Fibroblast of lung (primary cell): ENCODE data around the gene KRT78. TPM values are rescaled to one million over a fixed set of nuclear protein-coding genes. Genes with fewer than 3 reads are reported as not detected.

Source experiments
- DNase-seq, 2 donors: peaks; one replicate each; pipeline versions ENCODE4 v3.0.0 to v3.0.0-alpha.2; 2010; ENCODE audit warnings: low read depth in 2 of 2
- H2AFZ ChIP-seq: 2 replicates; pipeline ENCODE4 v1.5.1; 2012; ENCODE audit warnings: low read length, control low read depth, inconsistent platforms
- H3K27ac ChIP-seq: 2 replicates; pipeline ENCODE4 v1.5.1; 2011; ENCODE audit warnings: low read length, control low read depth; ENCODE audit not compliant: insufficient read depth
- H3K27me3 ChIP-seq: 2 replicates; pipeline ENCODE4 v1.5.1; 2011; ENCODE audit warnings: mild to moderate bottlenecking, low read length; ENCODE audit not compliant: control insufficient read depth, insufficient read depth
- H3K36me3 ChIP-seq: 2 replicates; pipeline ENCODE4 v1.5.1; 2011; ENCODE audit warnings: low read length; ENCODE audit not compliant: control insufficient read depth, insufficient read depth
- H3K4me1 ChIP-seq: 2 replicates; pipeline ENCODE4 v1.5.1; 2011; ENCODE audit warnings: low read length; ENCODE audit not compliant: control insufficient read depth, insufficient read depth; ENCODE audit errors: extremely low read depth
- H3K4me2 ChIP-seq: 2 replicates; pipeline ENCODE4 v1.5.1; 2011; ENCODE audit warnings: low read length, control low read depth; ENCODE audit not compliant: insufficient read depth; ENCODE audit errors: extremely low read depth
- H3K4me3 ChIP-seq, 4 experiments: fragments of 200-600 bp in 1 of 4; sonication (generic) in 1 of 4; replicated peaks in 1 of 4; 2 replicates each; pipeline ENCODE4 v1.5.1; 2011 to 2016; ENCODE audit warnings: low read length in 4 of 4, low read depth in 3 of 4, mild to moderate bottlenecking in 3 of 4, control low read depth in 2 of 4, inconsistent platforms in 1 of 4, mixed read lengths in 1 of 4; ENCODE audit not compliant: insufficient read depth in 1 of 4; ENCODE audit errors: control extremely low read depth in 1 of 4
- H3K79me2 ChIP-seq: 2 replicates; pipeline ENCODE4 v1.5.1; 2012; ENCODE audit warnings: mild to moderate bottlenecking, low read length, inconsistent platforms; ENCODE audit not compliant: control insufficient read depth, insufficient read depth
- H3K9ac ChIP-seq: 2 replicates; pipeline ENCODE4 v1.5.1; 2011; ENCODE audit warnings: mild to moderate bottlenecking, low read length, control low read depth; ENCODE audit not compliant: insufficient read depth
- H3K9me3 ChIP-seq: 2 replicates; pipeline ENCODE4 v1.5.1; 2012; ENCODE audit warnings: low read depth, low read length; ENCODE audit not compliant: control insufficient read depth, insufficient read depth
- H4K20me1 ChIP-seq: 2 replicates; pipeline ENCODE4 v1.5.1; 2011; ENCODE audit warnings: low read length; ENCODE audit not compliant: control insufficient read depth, insufficient read depth; ENCODE audit errors: extremely low read depth
- CTCF ChIP-seq, 2 donors: IDR thresholded peaks in 1 of 2; conservative IDR thresholded peaks in 1 of 2; 1 replicate in 1 of 2; 2 replicates in 1 of 2; pipeline ENCODE4 v1.5.1; 2011 to 2012; ENCODE audit warnings: low read length in 2 of 2, control low read depth in 1 of 2, inconsistent platforms in 1 of 2, low read depth in 1 of 2, mild to moderate bottlenecking in 1 of 2
- EZH2 ChIP-seq: IDR thresholded peaks from 2 replicates; pipeline ENCODE4 v1.5.1; 2012; ENCODE audit warnings: low read length, control low read depth, mild to moderate bottlenecking; ENCODE audit errors: missing control alignments
- polyA plus RNA-seq, 2 donors: library from polyadenylated mRNA; depleted of rRNA in 1 of 2; stranded (reverse) in 1 of 2; unstranded in 1 of 2; fragments of >200 nt; gene quantifications; 2 replicates each; pipeline ENCODE4 v1.2.1, GENCODE V29; 2011 to 2012; ENCODE audit warnings: missing spikeins in 1 of 2
- total RNA-seq: library from RNA; depleted of rRNA; stranded (reverse); fragments of >200 nt; gene quantifications from 2 replicates; pipeline ENCODE4 v1.2.1, GENCODE V29; 2014

Gene KRT78
- total and polyA plus RNA-seq, 2 donors (not counting 1 experiment from before 2014, with no cell fraction given), result not detected

GRCh38 chr12:52791271-52792184 lies 57.3 kb downstream of the KRT78 start:
- Histone ChIP-seq H3K27ac (no peak overlapping the region), H3K4me2 (no peak overlapping the region), H3K9me3 (no peaks in the 10 kb centered on the region), H3K79me2 (no peaks in the 10 kb centered on the region), H3K4me3 (no peak overlapping the region), H2AFZ (no peak overlapping the region), H3K36me3 (no peaks in the 10 kb centered on the region), H3K27me3 (peaks cover 17% of the 10 kb centered on the region), H3K9ac (no peak overlapping the region), H3K4me1 (no peaks in the 10 kb centered on the region), H4K20me1 (no peaks in the 10 kb centered on the region)
- DNase-seq, result no peak
- TF ChIP-seq CTCF (conservative IDR thresholded peaks at IDR 0.05 in 1 of 2, IDR thresholded peaks at IDR 0.05 in 1 of 2; ENCODE audit: low read depth in 1 of 2, low read length in 2 of 2) (no peak), EZH2 (no peak)

DNA sequence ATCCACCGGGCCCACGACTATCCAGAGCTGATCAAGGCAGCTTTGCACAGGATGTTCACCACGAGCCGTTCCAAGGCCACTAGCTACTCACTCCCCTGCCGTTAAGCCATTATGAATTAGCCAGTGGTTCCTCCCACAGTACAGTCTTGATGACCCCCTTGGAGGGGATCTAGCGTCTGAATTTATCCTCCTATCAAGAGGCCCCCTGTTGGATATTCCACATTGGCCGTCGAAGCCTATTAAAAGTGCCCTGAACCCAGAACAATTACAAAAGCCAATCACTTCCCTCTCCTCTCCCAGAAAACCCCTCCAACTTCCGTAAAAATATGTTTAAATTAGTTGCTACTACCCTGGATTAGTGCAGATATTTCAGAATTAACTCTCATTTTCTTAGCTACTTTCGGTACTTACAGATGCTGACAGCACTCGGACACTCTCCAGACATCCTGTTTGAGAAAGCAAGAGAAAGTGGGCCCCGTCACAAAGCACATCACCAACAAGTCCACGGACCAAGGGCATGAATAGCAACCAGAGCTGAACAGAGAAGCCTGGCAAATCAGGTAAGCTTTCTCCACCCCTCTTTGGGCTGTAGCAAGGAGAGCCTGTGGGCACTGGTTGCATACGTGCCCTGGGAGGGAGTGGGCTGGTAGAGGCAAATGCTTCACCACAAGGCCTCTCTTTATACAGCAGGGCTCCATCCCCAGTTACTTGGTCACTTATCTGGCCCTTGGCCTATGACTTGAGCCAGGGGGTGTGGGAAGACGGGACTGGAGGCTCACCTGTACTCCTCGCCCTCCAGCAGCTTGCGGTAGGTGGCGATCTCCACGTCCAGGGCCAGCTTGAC lies 58.1 kb downstream of the KRT78 start:
- no peak overlapping the region for H3K4me2 ChIP-seq
- H3K27me3 ChIP-seq, result peaks cover 17% of the 10 kb centered on the region

More for the DNA sequence above, 58.1 kb downstream of the KRT78 start:
- no peak overlapping the region for H3K4me3 ChIP-seq
- H2AFZ ChIP-seq, result no peak overlapping the region
- H4K20me1 ChIP-seq, result no peaks in the 10 kb centered on the region
- no peak for DNase-seq
- no peak for TF ChIP-seq CTCF (conservative IDR thresholded peaks at IDR 0.05 in 1 of 2, IDR thresholded peaks at IDR 0.05 in 1 of 2; ENCODE audit: low read depth in 1 of 2, low read length in 2 of 2)
- no peak for TF ChIP-seq EZH2
- no peaks in the 10 kb centered on the region for H3K9me3 ChIP-seq
- no peaks in the 10 kb centered on the region for H3K4me1 ChIP-seq
- no peaks in the 10 kb centered on the region for H3K36me3 ChIP-seq
- H3K79me2 ChIP-seq, result no peaks in the 10 kb centered on the region
- H3K27ac ChIP-seq, result no peak overlapping the region
- H3K9ac ChIP-seq, result no peak overlapping the region
